Endodermal cell (in vitro differentiated cells): ENCODE results near the gene CLCNKA. TPM values are rescaled to one million over a fixed set of nuclear protein-coding genes. Genes with fewer than 3 reads are reported as not detected.

Source experiments
- DNase-seq: peaks from one replicate; pipeline ENCODE4 v3.0.0-alpha.2; 2017
- H3K27ac ChIP-seq: 2 replicates; pipeline ENCODE4 v1.5.1; 2013; ENCODE audit warnings: mild to moderate bottlenecking, low read depth, low read length, moderate library complexity
- H3K27me3 ChIP-seq: 2 replicates; pipeline ENCODE4 v1.6.1; 2013; ENCODE audit warnings: mild to moderate bottlenecking, low read length, moderate library complexity; ENCODE audit not compliant: insufficient read depth, control insufficient read depth, poor library complexity, severe bottlenecking
- H3K36me3 ChIP-seq: 2 replicates; pipeline ENCODE4 v1.7.0; 2013; ENCODE audit warnings: mild to moderate bottlenecking, low read length, moderate library complexity; ENCODE audit not compliant: control insufficient read depth, insufficient read depth
- H3K4me1 ChIP-seq: one replicate; pipeline ENCODE4 v1.7.0; 2013; ENCODE audit warnings: low read length; ENCODE audit not compliant: control insufficient read depth, insufficient read depth
- H3K4me3 ChIP-seq: 2 replicates; pipeline ENCODE4 v1.5.1; 2013; ENCODE audit warnings: mild to moderate bottlenecking, low read length, moderate library complexity
- H3K9ac ChIP-seq: 2 replicates; pipeline ENCODE4 v1.6.1; 2013; ENCODE audit warnings: mild to moderate bottlenecking, low read length, moderate library complexity; ENCODE audit not compliant: poor library complexity, severe bottlenecking; ENCODE audit errors: extremely low read depth
- H3K9me3 ChIP-seq: 2 replicates; pipeline ENCODE4 v1.6.1; 2013; ENCODE audit warnings: mild to moderate bottlenecking, low read length, moderate library complexity; ENCODE audit not compliant: control insufficient read depth
- H3K27ac Mint-ChIP-seq: 2 replicates; pipeline ENCODE4 v1.8.0; 2020; ENCODE audit warnings: mixed read lengths
- H3K27me3 Mint-ChIP-seq: 2 replicates; pipeline ENCODE4 v1.8.0; 2021; ENCODE audit warnings: mild to moderate bottlenecking, mixed read lengths; ENCODE audit not compliant: insufficient read depth
- H3K36me3 Mint-ChIP-seq: 2 replicates; pipeline ENCODE4 v1.8.0; 2020; ENCODE audit warnings: low read depth, mixed read lengths
- H3K4me1 Mint-ChIP-seq: 2 replicates; pipeline ENCODE4 v1.8.0; 2020; ENCODE audit warnings: mixed read lengths
- H3K4me3 Mint-ChIP-seq: 2 replicates; pipeline ENCODE4 v1.8.0; 2020; ENCODE audit warnings: mild to moderate bottlenecking, moderate library complexity, mixed read lengths
- H3K9me3 Mint-ChIP-seq: 2 replicates; pipeline ENCODE4 v1.8.0; 2020; ENCODE audit warnings: mild to moderate bottlenecking, mixed read lengths
- WGBS, 2 experiments: methylation state at CpG; one replicate each; pipeline versions ENCODE4 v1.1.5 to v1.1.7; 2013; ENCODE audit warnings: missing lambda C conversion rate in 2 of 2, mixed read lengths in 1 of 2; ENCODE audit not compliant: insufficient coverage in 1 of 2, insufficient read length in 1 of 2; 5-methylcytosine and 5-hydroxymethylcytosine counted together
- long read RNA-seq, 4 experiments: library from polyadenylated mRNA in 2 of 4; library from RNA in 1 of 4; library from capped mRNA in 1 of 4; stranded (forward) in 3 of 4; unstranded in 1 of 4; transcript quantifications; one replicate each; pipeline ENCODE4 v2.0.0, GENCODE V29; 2020 to 2021; ENCODE audit warnings: inconsistent platforms in 1 of 4
- polyA plus RNA-seq, 2 experiments: library from polyadenylated mRNA; stranded (reverse); fragments of 50-300 nt; gene quantifications; one replicate each; pipeline ENCODE4 v1.2.3, GENCODE V29; 2013
- total RNA-seq, 2 donors: library from RNA; stranded (reverse); fragmentation: NEBNext Ultra II Directional in 1 of 2; extraction: Animal tissue kit (Norgen Biotek cat#: 25700) in 1 of 2; gene quantifications; 2 replicates in 1 of 2; 3 replicates in 1 of 2; pipeline ENCODE4 v1.2.1, GENCODE V29; 2021
- TF ChIP-seq, protein P1 (sequence below): fragments of 200-600 bp; sonication (generic); conservative IDR thresholded peaks from 2 replicates; pipeline ENCODE4 v1.5.0; 2021; ENCODE audit warnings: antibody characterized with exemption, mild to moderate bottlenecking

The CLCNKA gene
- total RNA-seq: 1 to 10 TPM; 3.2 to 3.5 TPM
- 0.18 TPM for polyA plus RNA-seq (2013, experiment 1 of 2)
- 0.37 TPM for polyA plus RNA-seq (2013, experiment 2 of 2)
- long read RNA-seq, experiment 1, partial matches to known transcripts: 0 of 1 reads
- long read RNA-seq, experiment 1, other reads (novel, unspliced or antisense): 1 of 1 reads
- long read RNA-seq, experiment 2, partial matches to known transcripts: 0 of 2 reads
- long read RNA-seq, experiment 2, other reads (novel, unspliced or antisense): 2 of 2 reads
- long read RNA-seq, experiment 3, partial matches to known transcripts: 0 of 1 reads
- long read RNA-seq, experiment 3, other reads (novel, unspliced or antisense): 1 of 1 reads
- long read RNA-seq, experiment 4, partial matches to known transcripts: 1 of 2 reads
- long read RNA-seq, experiment 4, other reads (novel, unspliced or antisense): 1 of 2 reads

DNA sequence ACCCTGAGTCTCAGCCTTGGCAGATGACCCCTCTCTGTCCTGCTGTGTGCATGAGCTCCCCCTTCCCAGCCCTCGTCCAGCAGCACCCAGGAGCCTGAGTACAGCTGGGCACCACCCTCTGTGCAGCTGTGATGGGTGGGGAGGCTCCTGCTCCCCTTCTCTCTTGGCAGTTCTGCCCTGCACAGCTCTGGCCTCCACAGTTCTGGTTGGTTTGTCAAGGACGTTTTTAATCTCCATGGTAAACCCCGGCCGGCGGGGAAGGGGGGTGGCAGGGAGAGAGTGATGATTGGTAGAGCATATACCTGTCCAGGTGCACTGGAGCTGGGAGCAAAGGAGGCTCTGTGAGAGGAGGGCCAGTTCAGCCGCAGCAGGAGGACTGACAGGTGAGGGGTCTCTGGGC lies at the start of gene CLCNKA:
CLCNKA (plus strand) TSS at position 356 of the 400 bp plus-strand sequence. CDS start 584 bp downstream, outside the sequence.
- 80 to 83% methylated on average over 6 of the region's 6 CpGs for WGBS, 2 experiments
- Histone ChIP-seq H3K27ac (no peak within 1 kb of the TSS), H3K9me3 (no peaks in the 10 kb centered on the region), H3K36me3 (no peaks in the 10 kb centered on the region), H3K4me3 (no peak within 1 kb of the TSS), H3K4me1 (peaks cover 5% of the 10 kb centered on the region), H3K27me3 (no peaks in the 10 kb centered on the region), H3K9ac (no peak within 1 kb of the TSS)
- no peaks in the 10 kb centered on the region for H3K9me3 Mint-ChIP-seq
- DNase-seq: no peak
- peaks cover 9% of the 10 kb centered on the region for H3K4me1 Mint-ChIP-seq
- TF ChIP-seq, protein P1, sequence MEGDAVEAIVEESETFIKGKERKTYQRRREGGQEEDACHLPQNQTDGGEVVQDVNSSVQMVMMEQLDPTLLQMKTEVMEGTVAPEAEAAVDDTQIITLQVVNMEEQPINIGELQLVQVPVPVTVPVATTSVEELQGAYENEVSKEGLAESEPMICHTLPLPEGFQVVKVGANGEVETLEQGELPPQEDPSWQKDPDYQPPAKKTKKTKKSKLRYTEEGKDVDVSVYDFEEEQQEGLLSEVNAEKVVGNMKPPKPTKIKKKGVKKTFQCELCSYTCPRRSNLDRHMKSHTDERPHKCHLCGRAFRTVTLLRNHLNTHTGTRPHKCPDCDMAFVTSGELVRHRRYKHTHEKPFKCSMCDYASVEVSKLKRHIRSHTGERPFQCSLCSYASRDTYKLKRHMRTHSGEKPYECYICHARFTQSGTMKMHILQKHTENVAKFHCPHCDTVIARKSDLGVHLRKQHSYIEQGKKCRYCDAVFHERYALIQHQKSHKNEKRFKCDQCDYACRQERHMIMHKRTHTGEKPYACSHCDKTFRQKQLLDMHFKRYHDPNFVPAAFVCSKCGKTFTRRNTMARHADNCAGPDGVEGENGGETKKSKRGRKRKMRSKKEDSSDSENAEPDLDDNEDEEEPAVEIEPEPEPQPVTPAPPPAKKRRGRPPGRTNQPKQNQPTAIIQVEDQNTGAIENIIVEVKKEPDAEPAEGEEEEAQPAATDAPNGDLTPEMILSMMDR: no peak
- H3K36me3 Mint-ChIP-seq: no peaks in the 10 kb centered on the region
- no peak within 1 kb of the TSS for H3K27ac Mint-ChIP-seq
- H3K4me3 Mint-ChIP-seq: no peak within 1 kb of the TSS
- peaks cover 52% of the 10 kb centered on the region for H3K27me3 Mint-ChIP-seq

DNA sequence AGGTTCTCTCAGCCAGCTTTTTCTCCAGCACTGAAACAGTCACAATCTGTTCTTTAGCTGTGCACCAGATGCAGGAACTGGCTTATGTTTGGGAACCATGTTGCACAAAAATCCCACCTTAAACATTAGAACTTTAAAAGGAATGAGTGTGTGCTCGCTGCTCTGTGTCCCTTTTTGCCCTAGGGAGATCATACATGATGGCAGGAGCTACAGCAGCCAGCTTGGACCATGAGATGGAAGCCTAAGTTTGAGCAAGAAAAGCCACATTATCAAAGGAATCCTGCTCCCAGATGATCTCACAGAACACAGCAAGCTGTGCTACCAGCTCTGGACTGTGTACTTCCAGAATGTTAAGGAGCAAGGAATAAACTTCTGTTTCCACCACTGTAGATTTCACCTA lies 49.4 kb upstream of the CLCNKA start:
- H3K27me3 Mint-ChIP-seq: no peaks in the 10 kb centered on the region
- H3K4me1 Mint-ChIP-seq: peaks cover 7% of the 10 kb centered on the region
- peaks cover 25% of the 10 kb centered on the region for H3K9me3 Mint-ChIP-seq
- Histone ChIP-seq H3K4me1 (no peaks in the 10 kb centered on the region), H3K4me3 (no peak overlapping the region), H3K9me3 (peaks cover 25% of the 10 kb centered on the region), H3K27ac (no peak overlapping the region), H3K27me3 (no peaks in the 10 kb centered on the region), H3K36me3 (peaks cover 47% of the 10 kb centered on the region), H3K9ac (no peak overlapping the region)
- TF ChIP-seq, protein P1: no peak
- WGBS, 2 experiments: 82 to 88% methylated on average over 1 of the region's 1 CpG
- H3K4me3 Mint-ChIP-seq: no peak overlapping the region
- H3K27ac Mint-ChIP-seq: no peak overlapping the region
- DNase-seq: no peak
- H3K36me3 Mint-ChIP-seq: peaks cover 54% of the 10 kb centered on the region

DNA sequence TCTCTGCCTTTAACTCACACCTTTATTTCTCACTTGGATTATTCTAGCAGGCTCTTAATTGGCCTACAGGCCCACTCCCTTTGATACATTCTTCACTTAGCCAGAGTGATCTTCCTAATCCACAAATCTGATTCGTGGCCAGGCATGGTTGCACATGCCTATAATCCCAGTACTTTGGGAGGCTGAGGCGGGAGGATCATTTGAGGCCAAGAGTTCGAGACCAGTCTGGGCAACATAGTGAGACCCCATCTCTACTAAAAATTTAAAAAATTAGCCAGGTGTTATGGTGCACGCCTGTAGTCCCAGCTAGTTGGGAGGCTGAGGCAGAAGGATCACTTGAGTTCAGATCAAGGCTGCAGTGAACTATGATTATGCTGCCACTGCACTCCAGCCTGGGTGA lies 48.1 kb upstream of the CLCNKA start:
- no peak overlapping the region for H3K27ac ChIP-seq
- Mint-ChIP-seq H3K27me3 (peaks cover under 1% of the 10 kb centered on the region), H3K4me1 (peaks cover 7% of the 10 kb centered on the region), H3K9me3 (peaks cover 20% of the 10 kb centered on the region), H3K27ac (no peak overlapping the region), H3K4me3 (no peak overlapping the region), H3K36me3 (peaks cover 42% of the 10 kb centered on the region)
- H3K9me3 ChIP-seq: peaks cover 20% of the 10 kb centered on the region
- H3K27me3 ChIP-seq: no peaks in the 10 kb centered on the region
- no peak for DNase-seq
- H3K9ac ChIP-seq: no peak overlapping the region
- WGBS, 2 experiments: 83 to 92% methylated on average over 1 to 4 of the region's 4 CpGs
- no peak overlapping the region for H3K4me3 ChIP-seq
- peaks cover 35% of the 10 kb centered on the region for H3K36me3 ChIP-seq
- TF ChIP-seq, protein P1: no peak
- no peaks in the 10 kb centered on the region for H3K4me1 ChIP-seq
